Esophagus (tissue), 2 donors: Measurements from ENCODE around the gene SLX9. TPM values are rescaled to one million over a fixed set of nuclear protein-coding genes. Genes with fewer than 3 reads are reported as not detected.
"Not testable (repeated sequence)": the region's sequence is repeated elsewhere in the genome, so short reads cannot be mapped to it uniquely, and the experiment has no call there.

Source experiments
- H3K27ac ChIP-seq, 2 donors: one replicate each; pipeline ENCODE4 v1.5.1; 2013; ENCODE audit warnings: low read depth in 2 of 2, mild to moderate bottlenecking in 2 of 2, inconsistent platforms in 1 of 2, low read length in 1 of 2, moderate library complexity in 1 of 2
- H3K27me3 ChIP-seq, 2 donors: one replicate each; pipeline ENCODE4 v1.6.1; 2013; ENCODE audit warnings: low read length in 2 of 2, control low read depth in 1 of 2, mild to moderate bottlenecking in 1 of 2; ENCODE audit not compliant: insufficient read depth in 2 of 2, control insufficient read depth in 1 of 2
- H3K36me3 ChIP-seq, 2 donors: one replicate each; pipeline ENCODE4 v1.6.1; 2013; ENCODE audit warnings: low read length in 1 of 2; ENCODE audit not compliant: control insufficient read depth in 2 of 2, insufficient read depth in 2 of 2
- H3K4me1 ChIP-seq, 2 donors: one replicate each; pipeline ENCODE4 v1.6.1; 2013; ENCODE audit warnings: low read length in 1 of 2; ENCODE audit not compliant: control insufficient read depth in 2 of 2, insufficient read depth in 2 of 2
- H3K4me3 ChIP-seq, 2 donors: one replicate each; pipeline ENCODE4 v1.5.1; 2013; ENCODE audit warnings: low read length in 2 of 2, mild to moderate bottlenecking in 2 of 2, low read depth in 1 of 2, moderate library complexity in 1 of 2
- H3K9me3 ChIP-seq, 2 donors: one replicate each; pipeline ENCODE4 v1.6.1; 2013; ENCODE audit warnings: mild to moderate bottlenecking in 2 of 2, low read depth in 1 of 2, low read length in 1 of 2, moderate library complexity in 1 of 2; ENCODE audit not compliant: control insufficient read depth in 2 of 2, insufficient read depth in 1 of 2
- WGBS, 2 donors: extraction: QIAGEN DNeasy Blood & Tissue Kit; methylation state at CpG; one replicate each; pipeline ENCODE4 v1.1.7; 2013; 5-methylcytosine and 5-hydroxymethylcytosine counted together
- polyA plus RNA-seq, 2 donors: library from polyadenylated mRNA; stranded (reverse); fragments of 200-250 nt; gene quantifications; one replicate each; pipeline ENCODE4 v1.2.3, GENCODE V29; 2013
- donor health status: healthy with polysubstance abuse.
- donor health status: Bipolar disorder and iron deficiency.

The SLX9 gene
- polyA plus RNA-seq, 2 donors, result 12.4 to 16.1 TPM

GRCh38 chr21:44972301-44972814 lies 32.5 kb downstream of the SLX9 start:
- H3K27ac ChIP-seq, result no peak overlapping the region
- WGBS, 2 donors, result 91 to 94% methylated on average over 19 of the region's 19 CpGs
- H3K4me1 ChIP-seq, result peaks cover 1 to 4% of the 10 kb centered on the region in 2 donors
- H3K4me3 ChIP-seq, result no peak overlapping the region
- no peaks in the 10 kb centered on the region for H3K9me3 ChIP-seq
- H3K36me3 ChIP-seq, result peaks cover 0 to 38% of the 10 kb centered on the region in 2 donors
- no peaks in the 10 kb centered on the region for H3K27me3 ChIP-seq

DNA sequence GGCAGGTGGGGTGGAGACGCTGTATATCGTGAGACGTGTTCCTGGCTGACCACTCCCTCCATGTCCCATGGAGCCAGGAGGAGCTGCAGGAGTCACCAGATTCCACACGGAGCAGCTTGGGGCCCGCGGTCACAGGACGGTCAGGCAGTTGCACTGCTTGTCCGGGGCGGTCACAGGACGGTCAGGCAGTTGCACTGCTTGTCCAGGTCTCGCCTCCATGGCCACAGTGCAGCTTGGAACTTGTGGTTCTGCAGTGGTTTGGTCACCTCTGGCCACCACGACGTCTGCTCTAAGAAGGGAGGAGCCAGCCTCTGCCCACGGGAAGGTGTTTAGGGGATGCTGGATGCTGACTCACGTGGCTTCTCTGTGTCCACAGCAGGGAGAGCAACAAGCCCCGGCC lies 33.0 kb downstream of the SLX9 start:
- 79 to 81% methylated on average over 16 of the region's 16 CpGs for WGBS, 2 donors
- Histone ChIP-seq H3K9me3 (no peaks in the 10 kb centered on the region), H3K27me3 (no peaks in the 10 kb centered on the region), H3K4me1 (no peaks in the 10 kb centered on the region), H3K4me3 (no peak overlapping the region), H3K27ac (no peak overlapping the region), H3K36me3 (peaks cover 0 to 36% of the 10 kb centered on the region in 2 donors)

GRCh38 chr21:44973598-44973997 lies 33.8 kb downstream of the SLX9 start:
- no peak overlapping the region for H3K27ac ChIP-seq
- no peaks in the 10 kb centered on the region for H3K9me3 ChIP-seq
- WGBS, 2 donors, result 95 to 97% methylated on average over 11 to 14 of the region's 14 CpGs
- H3K27me3 ChIP-seq, result no peaks in the 10 kb centered on the region
- no peaks in the 10 kb centered on the region for H3K4me1 ChIP-seq
- no peak overlapping the region for H3K4me3 ChIP-seq
- H3K36me3 ChIP-seq, result peaks cover 0 to 35% of the 10 kb centered on the region in 2 donors

DNA sequence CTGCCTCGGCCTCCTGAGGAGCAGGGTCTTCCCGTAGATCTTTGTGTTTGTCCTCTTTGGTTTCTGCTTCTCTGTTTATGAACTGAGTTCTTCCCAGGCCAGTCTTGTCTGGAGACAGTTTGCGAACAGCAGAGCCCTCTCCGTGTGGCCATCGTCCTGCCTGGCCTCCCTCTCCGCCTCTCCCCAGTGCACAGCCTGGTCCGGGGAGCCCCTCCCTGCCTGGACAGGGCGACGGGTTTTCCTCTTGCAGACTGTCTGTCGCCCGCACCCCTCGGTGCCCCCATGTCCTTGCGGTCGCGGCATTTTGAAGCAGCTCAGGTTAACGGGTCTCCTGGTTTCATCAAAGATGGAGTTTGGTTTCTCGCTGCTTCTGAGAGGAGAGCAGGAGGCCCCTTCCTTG lies 34.8 kb downstream of the SLX9 start:
- no peak overlapping the region for H3K27ac ChIP-seq
- H3K4me3 ChIP-seq, result no peak overlapping the region
- H3K27me3 ChIP-seq, result no peaks in the 10 kb centered on the region
- H3K9me3 ChIP-seq, result no peaks in the 10 kb centered on the region
- H3K36me3 ChIP-seq, result peaks cover 0 to 36% of the 10 kb centered on the region in 2 donors
- 94 to 95% methylated on average over 17 of the region's 17 CpGs for WGBS, 2 donors
- H3K4me1 ChIP-seq, result no peaks in the 10 kb centered on the region

DNA sequence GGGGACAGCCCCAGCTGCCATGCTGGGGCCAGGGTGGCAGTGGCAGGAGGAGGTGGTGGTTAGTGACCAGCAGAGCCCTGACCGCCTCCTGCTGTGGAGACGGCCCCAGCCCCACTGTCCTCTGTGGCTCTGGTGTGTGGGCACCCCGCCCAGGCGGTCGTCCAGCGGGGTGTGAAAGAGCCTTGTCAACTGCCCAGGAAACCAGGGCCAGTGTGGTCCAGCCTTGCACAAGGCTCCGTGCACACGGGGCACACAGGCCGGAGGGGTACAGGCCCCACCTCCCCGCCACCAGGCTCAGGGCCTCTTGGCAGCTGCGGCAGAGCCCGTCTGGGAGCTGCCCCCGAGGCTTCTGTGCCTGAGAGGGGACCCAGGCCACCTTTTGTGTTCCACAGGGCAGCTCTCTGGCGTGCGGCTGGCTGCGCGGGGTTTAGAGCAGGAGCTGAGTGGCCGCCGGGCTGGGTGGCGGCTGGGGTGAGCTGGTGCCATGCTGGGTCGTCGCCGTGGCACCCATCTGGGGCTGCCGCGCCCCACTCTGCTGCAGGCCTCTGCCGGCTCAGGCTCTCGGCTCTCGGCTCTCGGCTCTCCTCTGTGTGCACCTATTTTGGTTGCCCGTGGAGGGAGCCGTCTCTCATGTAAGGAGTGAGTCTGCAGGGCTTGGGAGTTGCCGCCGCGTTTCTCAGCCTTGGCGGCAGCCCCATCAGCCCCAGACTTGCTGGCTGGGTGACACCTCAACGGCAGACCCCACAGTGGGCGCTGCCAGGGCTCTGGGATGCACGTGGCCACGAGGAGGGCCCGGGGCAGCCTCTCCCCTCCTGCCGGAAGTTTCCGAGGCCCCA lies 36.1 kb downstream of the SLX9 start:
- WGBS, 2 donors, result 86 to 93% methylated on average over 34 to 42 of the region's 42 CpGs
- Histone ChIP-seq H3K27me3 (no peaks in the 10 kb centered on the region), H3K4me1 (no peaks in the 10 kb centered on the region), H3K36me3 (peaks cover 0 to 33% of the 10 kb centered on the region in 2 donors), H3K9me3 (no peaks in the 10 kb centered on the region), H3K27ac (no peak overlapping the region), H3K4me3 (no peak overlapping the region)

DNA sequence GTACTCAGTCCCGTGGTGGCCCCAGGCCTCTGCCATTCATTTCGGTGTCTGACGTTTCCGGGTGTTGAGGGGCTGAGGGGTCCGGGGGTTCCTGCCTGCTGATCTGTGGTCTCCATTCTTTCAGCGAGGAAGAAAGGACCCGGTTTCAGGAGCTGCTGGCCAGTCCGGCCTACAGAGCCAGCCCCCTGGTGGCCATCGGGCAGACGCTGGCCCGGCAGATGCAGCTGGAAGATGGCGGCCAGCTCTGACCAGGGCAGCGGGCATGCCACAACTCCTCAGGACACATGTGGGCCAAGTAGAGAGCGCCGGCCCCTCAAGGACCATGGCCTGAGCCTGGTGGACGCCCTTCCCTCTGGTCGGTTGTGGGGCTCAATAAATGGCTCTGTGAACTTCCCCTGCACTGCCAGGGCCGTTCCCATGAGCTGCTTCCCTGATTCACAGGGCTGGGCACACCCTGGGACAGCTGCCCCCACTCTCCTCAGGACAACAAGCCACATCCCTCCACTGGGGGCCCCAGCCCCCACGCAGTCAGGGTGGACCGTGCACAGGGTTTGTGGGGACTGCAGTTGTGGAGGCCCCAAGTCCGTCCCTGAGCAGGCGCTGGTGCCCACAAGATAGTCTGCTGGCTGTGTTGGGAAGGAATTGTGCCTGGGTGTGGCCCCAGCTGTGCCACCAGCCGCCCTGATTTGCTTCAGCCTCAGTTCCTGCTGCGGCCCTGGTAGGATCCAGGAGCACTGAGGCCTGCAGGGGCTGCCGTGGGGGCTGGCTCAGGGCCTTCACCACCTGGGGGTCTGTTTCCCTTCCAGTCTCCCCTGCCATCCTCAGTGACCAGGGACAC lies 36.9 kb downstream of the SLX9 start:
- H3K9me3 ChIP-seq, H3K27ac ChIP-seq, H3K27me3 ChIP-seq, H3K4me1 ChIP-seq, H3K4me3 ChIP-seq: not testable (repeated sequence)
- peaks cover 0 to 32% of the 10 kb centered on the region in 2 donors for H3K36me3 ChIP-seq
- WGBS, 2 donors, result 88 to 93% methylated on average over 20 to 25 of the region's 25 CpGs

DNA sequence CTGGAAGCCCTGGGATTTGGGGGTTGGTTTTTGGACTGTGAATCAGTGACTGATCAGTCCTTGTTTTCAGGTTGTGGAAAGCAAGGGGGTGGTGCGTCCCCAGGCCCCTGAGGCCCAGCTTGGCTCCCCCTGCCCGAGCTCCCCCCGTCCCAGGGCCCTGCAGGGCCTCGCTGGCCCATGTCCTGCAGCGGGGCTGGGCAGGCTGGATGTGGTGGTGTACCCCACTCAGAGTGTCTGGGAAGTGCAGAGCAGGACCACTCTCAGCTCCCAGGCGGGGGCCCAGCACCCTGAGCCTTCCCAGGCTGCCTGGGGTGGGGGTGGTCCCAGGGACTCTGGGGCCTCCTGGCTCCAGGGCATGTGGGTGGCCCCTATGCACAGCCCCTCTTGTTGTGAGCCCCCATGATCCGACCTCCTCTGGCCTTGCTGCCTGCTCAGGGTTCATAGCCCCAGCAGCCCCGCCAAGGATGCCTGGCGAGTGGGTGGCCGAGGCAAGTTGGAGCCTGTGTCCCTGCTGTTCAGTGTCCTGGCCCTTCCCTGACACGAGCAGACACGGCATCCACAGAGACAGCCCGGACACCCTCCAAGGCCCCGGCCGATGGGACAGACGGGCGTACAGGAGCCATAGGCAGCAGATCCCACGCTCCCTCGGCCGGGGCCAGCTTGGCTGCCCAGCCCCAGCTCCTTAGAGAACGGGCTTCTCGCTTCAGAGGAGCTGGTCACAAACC lies 37.9 kb downstream of the SLX9 start:
- Histone ChIP-seq H3K27me3 (no peaks in the 10 kb centered on the region), H3K4me1 (no peaks in the 10 kb centered on the region), H3K27ac (no peak overlapping the region), H3K9me3 (no peaks in the 10 kb centered on the region), H3K36me3 (peaks cover 0 to 29% of the 10 kb centered on the region in 2 donors), H3K4me3 (no peak overlapping the region)
- 89 to 95% methylated on average over 18 to 22 of the region's 22 CpGs for WGBS, 2 donors

DNA sequence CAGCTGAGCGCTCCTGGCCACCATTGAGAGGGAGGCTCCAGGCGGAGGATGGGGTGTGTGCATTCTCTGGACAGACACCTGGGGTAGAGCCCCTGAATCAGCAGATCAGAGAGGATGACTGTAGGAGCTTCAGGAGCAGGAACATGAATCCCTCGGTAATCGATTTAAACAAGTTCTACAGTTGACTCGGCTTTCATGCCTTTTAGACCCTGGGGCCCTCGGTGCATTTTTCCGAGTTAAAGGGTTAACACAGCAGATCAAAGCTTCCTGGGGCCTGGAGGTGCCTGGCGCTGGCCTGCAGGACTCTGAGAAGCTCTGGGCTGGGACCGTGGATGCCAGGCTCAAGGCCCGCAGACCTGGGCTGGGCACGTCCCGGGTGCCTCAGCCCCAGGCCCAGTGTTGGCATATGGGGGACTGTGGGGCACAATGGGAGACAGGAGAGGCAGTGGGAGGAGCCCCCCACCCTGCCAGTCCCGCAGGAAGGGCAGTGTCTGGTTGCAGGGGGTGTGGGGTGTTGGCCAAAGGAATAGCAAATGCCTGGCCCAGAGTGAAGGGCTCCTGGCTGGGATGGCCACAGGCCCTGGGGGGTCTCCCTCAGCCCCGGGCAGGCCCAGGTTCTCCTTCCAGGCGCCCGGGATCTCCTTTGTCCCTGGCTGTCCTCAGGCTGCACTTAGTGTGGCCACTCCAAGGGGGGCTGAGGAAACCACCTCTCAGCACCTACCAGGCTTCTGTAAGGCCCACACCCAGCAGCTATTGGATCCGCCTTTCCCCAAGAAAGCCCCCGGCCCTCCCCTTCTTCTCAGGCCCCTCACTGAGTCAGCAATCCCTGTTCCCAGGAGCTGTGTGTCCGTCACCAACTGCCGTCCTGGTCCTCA lies 40.1 kb downstream of the SLX9 start:
- Histone ChIP-seq H3K4me1 (no peaks in the 10 kb centered on the region), H3K9me3 (no peaks in the 10 kb centered on the region), H3K27ac (no peak overlapping the region), H3K4me3 (no peak overlapping the region), H3K36me3 (peaks cover 0 to 21% of the 10 kb centered on the region in 2 donors), H3K27me3 (no peaks in the 10 kb centered on the region)
- 83 to 87% methylated on average over 20 of the region's 20 CpGs for WGBS, 2 donors
